WTC11 (cell line): Measurements from ENCODE around the gene SERGEF. TPM values are rescaled to one million over a fixed set of nuclear protein-coding genes. Genes with fewer than 3 reads are reported as not detected.

Source experiments
- ATAC-seq: fragments of 200-7000 bp; cut with Tn5 transposase; 2 replicates; pipeline ENCODE4 v1.10.0; 2021; ENCODE audit warnings: mild to moderate bottlenecking, moderate library complexity
- CTCF ChIA-PET: fragments of 300-600 bp; sonication (Branson Sonifier 250); formaldehyde crosslinking; loops from one replicate; lab custom pipeline; 2021; ENCODE audit warnings: antibody characterized with exemption; lab: Charles Lee
- POLR2A ChIA-PET: fragments of 350-600 bp; sonication (Branson Sonifier 250); formaldehyde crosslinking; loops from one replicate; lab custom pipeline; 2021; ENCODE audit warnings: antibody characterized with exemption; lab: Charles Lee
- DNase-seq: peaks from one replicate; pipeline ENCODE4 v3.0.0; 2021; ENCODE audit warnings: low spot score
- H3K27ac Mint-ChIP-seq: 2 replicates; pipeline ENCODE4 v1.8.0; 2021; ENCODE audit warnings: mixed read lengths
- H3K27me3 Mint-ChIP-seq: 2 replicates; pipeline ENCODE4 v1.8.0; 2021; ENCODE audit warnings: low read depth, mild to moderate bottlenecking, moderate library complexity, mixed read lengths
- H3K36me3 Mint-ChIP-seq: 2 replicates; pipeline ENCODE4 v1.8.0; 2021; ENCODE audit warnings: mixed read lengths
- H3K4me1 Mint-ChIP-seq: 2 replicates; pipeline ENCODE4 v1.8.0; 2022; ENCODE audit warnings: mixed read lengths
- H3K4me3 Mint-ChIP-seq: 2 replicates; pipeline ENCODE4 v1.8.0; 2021; ENCODE audit warnings: mild to moderate bottlenecking, moderate library complexity, mixed read lengths
- H3K9me3 Mint-ChIP-seq: 2 replicates; pipeline ENCODE4 v1.8.0; 2021; ENCODE audit warnings: mixed read lengths
- KAT7 ChIP-seq: sonication (generic); formaldehyde crosslinking; IDR thresholded peaks from 2 replicates; pipeline ENCODE4 v1.8.1; 2023; ENCODE audit warnings: missing genetic modification reagents, mild to moderate bottlenecking, borderline replicate concordance
- MYBL2 ChIP-seq: sonication (generic); formaldehyde crosslinking; IDR thresholded peaks from 2 replicates; pipeline ENCODE4 v1.8.1; 2023; ENCODE audit warnings: mild to moderate bottlenecking, moderate library complexity, missing genetic modification reagents
- NR2C2 ChIP-seq: sonication (generic); formaldehyde crosslinking; IDR thresholded peaks from 2 replicates; pipeline ENCODE4 v1.8.0; 2022; ENCODE audit warnings: mild to moderate bottlenecking, missing genetic modification reagents
- RORB ChIP-seq: fragments of 250-450 bp; sonication (Bioruptor Pico); IDR thresholded peaks from 2 replicates; pipeline ENCODE4 v1.9.0; 2021; ENCODE audit warnings: mild to moderate bottlenecking
- TCF7 ChIP-seq: sonication (generic); formaldehyde crosslinking; IDR thresholded peaks from 2 replicates; pipeline ENCODE4 v1.8.0; 2022; ENCODE audit warnings: mild to moderate bottlenecking, low read depth, missing genetic modification reagents, moderate library complexity
- TP53 ChIP-seq: sonication (generic); formaldehyde crosslinking; IDR thresholded peaks from 2 replicates; pipeline ENCODE4 v1.8.1; 2023; ENCODE audit warnings: mild to moderate bottlenecking, missing genetic modification reagents
- ZMAT4 ChIP-seq: fragments of 250-450 bp; sonication (Bioruptor Pico); IDR thresholded peaks from 2 replicates; pipeline ENCODE4 v1.9.0; 2021; ENCODE audit warnings: mild to moderate bottlenecking
- ZNF219 ChIP-seq: sonication (generic); formaldehyde crosslinking; IDR thresholded peaks from 2 replicates; pipeline ENCODE4 v1.8.0; 2023; ENCODE audit warnings: missing genetic modification reagents, mild to moderate bottlenecking, borderline replicate concordance
- ZNF232 ChIP-seq: sonication (generic); formaldehyde crosslinking; IDR thresholded peaks from 2 replicates; pipeline ENCODE4 v1.8.0; 2022; ENCODE audit warnings: mild to moderate bottlenecking, missing genetic modification reagents
- ZNF263 ChIP-seq: sonication (generic); formaldehyde crosslinking; IDR thresholded peaks from 2 replicates; pipeline ENCODE4 v1.8.1; 2022; ENCODE audit warnings: low read depth, mild to moderate bottlenecking, moderate library complexity, missing genetic modification reagents
- ZNF317 ChIP-seq: sonication (generic); formaldehyde crosslinking; IDR thresholded peaks from 2 replicates; pipeline ENCODE4 v1.8.1; 2023; ENCODE audit warnings: low read depth, mild to moderate bottlenecking, moderate library complexity, missing genetic modification reagents, borderline replicate concordance
- ZNF512 ChIP-seq: sonication (generic); formaldehyde crosslinking; IDR thresholded peaks from 2 replicates; pipeline ENCODE4 v1.8.1; 2022; ENCODE audit warnings: missing genetic modification reagents, borderline replicate concordance
- total RNA-seq: library from RNA; stranded (reverse); gene quantifications from 3 replicates; pipeline ENCODE4 v1.2.3, GENCODE V29; 2021
- TF ChIP-seq, protein P1 (sequence below): fragments of 250-450 bp; sonication (Bioruptor Pico); IDR thresholded peaks from 2 replicates; pipeline ENCODE4 v1.9.0; 2021; ENCODE audit warnings: mild to moderate bottlenecking, borderline replicate concordance
- TF ChIP-seq, protein P2 (sequence below): sonication (generic); formaldehyde crosslinking; IDR thresholded peaks from 2 replicates; pipeline ENCODE4 v1.8.1; 2022; ENCODE audit warnings: mild to moderate bottlenecking, missing genetic modification reagents, moderate library complexity, borderline replicate concordance
- TF ChIP-seq, protein P3 (sequence below): sonication (generic); formaldehyde crosslinking; IDR thresholded peaks from 2 replicates; pipeline ENCODE4 v1.8.1; 2023; ENCODE audit warnings: mild to moderate bottlenecking, missing genetic modification reagents
- TF ChIP-seq, protein P4 (sequence below): sonication (generic); formaldehyde crosslinking; IDR thresholded peaks from 2 replicates; pipeline ENCODE4 v1.8.0; 2023; ENCODE audit warnings: missing genetic modification reagents, mild to moderate bottlenecking, borderline replicate concordance
- TF ChIP-seq, protein P5 (sequence below): sonication (generic); formaldehyde crosslinking; IDR thresholded peaks from 2 replicates; pipeline ENCODE4 v1.8.0; 2022; ENCODE audit warnings: missing genetic modification reagents

SERGEF gene
- total RNA-seq, 1 experiment from 2014 or later = 35.5 TPM

- CTCF ChIA-PET = interaction anchor here (1.4 to 2.5 kb wide), 3 partner anchors 8 to 44 kb away, joined by 6 to 16 read pairs (median 7); no protein-coding TSS in a partner anchor
- H3K36me3 Mint-ChIP-seq = no peaks in the 10 kb centered on the region
- no peak for DNase-seq
These were observed 237.9 kb downstream of the SERGEF start for GRCh38 chr11:17775035-17775348.

More at GRCh38 chr11:17775035-17775348, 237.9 kb downstream of the SERGEF start:
- Mint-ChIP-seq H3K4me3 (no peak overlapping the region), H3K27ac (no peak overlapping the region), H3K9me3 (no peaks in the 10 kb centered on the region), H3K4me1 (peaks cover 2% of the 10 kb centered on the region; the same call in 1 of the 2 replicates), H3K27me3 (no peaks in the 10 kb centered on the region)
- no peak for TF ChIP-seq ZNF219 (CRISPR knock-in tag)
- no peak for TF ChIP-seq MYBL2
- TF ChIP-seq, protein P1, sequence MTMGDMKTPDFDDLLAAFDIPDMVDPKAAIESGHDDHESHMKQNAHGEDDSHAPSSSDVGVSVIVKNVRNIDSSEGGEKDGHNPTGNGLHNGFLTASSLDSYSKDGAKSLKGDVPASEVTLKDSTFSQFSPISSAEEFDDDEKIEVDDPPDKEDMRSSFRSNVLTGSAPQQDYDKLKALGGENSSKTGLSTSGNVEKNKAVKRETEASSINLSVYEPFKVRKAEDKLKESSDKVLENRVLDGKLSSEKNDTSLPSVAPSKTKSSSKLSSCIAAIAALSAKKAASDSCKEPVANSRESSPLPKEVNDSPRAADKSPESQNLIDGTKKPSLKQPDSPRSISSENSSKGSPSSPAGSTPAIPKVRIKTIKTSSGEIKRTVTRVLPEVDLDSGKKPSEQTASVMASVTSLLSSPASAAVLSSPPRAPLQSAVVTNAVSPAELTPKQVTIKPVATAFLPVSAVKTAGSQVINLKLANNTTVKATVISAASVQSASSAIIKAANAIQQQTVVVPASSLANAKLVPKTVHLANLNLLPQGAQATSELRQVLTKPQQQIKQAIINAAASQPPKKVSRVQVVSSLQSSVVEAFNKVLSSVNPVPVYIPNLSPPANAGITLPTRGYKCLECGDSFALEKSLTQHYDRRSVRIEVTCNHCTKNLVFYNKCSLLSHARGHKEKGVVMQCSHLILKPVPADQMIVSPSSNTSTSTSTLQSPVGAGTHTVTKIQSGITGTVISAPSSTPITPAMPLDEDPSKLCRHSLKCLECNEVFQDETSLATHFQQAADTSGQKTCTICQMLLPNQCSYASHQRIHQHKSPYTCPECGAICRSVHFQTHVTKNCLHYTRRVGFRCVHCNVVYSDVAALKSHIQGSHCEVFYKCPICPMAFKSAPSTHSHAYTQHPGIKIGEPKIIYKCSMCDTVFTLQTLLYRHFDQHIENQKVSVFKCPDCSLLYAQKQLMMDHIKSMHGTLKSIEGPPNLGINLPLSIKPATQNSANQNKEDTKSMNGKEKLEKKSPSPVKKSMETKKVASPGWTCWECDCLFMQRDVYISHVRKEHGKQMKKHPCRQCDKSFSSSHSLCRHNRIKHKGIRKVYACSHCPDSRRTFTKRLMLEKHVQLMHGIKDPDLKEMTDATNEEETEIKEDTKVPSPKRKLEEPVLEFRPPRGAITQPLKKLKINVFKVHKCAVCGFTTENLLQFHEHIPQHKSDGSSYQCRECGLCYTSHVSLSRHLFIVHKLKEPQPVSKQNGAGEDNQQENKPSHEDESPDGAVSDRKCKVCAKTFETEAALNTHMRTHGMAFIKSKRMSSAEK (CRISPR knock-in tag) = no peak
- no peak for TF ChIP-seq TP53 (CRISPR knock-in tag)
- TF ChIP-seq ZNF232 (CRISPR knock-in tag) = no peak
- TF ChIP-seq, protein P2, sequence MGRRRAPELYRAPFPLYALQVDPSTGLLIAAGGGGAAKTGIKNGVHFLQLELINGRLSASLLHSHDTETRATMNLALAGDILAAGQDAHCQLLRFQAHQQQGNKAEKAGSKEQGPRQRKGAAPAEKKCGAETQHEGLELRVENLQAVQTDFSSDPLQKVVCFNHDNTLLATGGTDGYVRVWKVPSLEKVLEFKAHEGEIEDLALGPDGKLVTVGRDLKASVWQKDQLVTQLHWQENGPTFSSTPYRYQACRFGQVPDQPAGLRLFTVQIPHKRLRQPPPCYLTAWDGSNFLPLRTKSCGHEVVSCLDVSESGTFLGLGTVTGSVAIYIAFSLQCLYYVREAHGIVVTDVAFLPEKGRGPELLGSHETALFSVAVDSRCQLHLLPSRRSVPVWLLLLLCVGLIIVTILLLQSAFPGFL = no peak
- TF ChIP-seq NR2C2 (CRISPR knock-in tag) = no peak
- TF ChIP-seq KAT7 = no peak
- no peak for TF ChIP-seq ZNF263 (CRISPR knock-in tag)
- no peak for TF ChIP-seq TCF7
- TF ChIP-seq, protein P3, sequence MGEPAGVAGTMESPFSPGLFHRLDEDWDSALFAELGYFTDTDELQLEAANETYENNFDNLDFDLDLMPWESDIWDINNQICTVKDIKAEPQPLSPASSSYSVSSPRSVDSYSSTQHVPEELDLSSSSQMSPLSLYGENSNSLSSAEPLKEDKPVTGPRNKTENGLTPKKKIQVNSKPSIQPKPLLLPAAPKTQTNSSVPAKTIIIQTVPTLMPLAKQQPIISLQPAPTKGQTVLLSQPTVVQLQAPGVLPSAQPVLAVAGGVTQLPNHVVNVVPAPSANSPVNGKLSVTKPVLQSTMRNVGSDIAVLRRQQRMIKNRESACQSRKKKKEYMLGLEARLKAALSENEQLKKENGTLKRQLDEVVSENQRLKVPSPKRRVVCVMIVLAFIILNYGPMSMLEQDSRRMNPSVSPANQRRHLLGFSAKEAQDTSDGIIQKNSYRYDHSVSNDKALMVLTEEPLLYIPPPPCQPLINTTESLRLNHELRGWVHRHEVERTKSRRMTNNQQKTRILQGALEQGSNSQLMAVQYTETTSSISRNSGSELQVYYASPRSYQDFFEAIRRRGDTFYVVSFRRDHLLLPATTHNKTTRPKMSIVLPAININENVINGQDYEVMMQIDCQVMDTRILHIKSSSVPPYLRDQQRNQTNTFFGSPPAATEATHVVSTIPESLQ = no peak
- no peak for TF ChIP-seq ZNF317 (CRISPR knock-in tag)
- TF ChIP-seq, protein P4, sequence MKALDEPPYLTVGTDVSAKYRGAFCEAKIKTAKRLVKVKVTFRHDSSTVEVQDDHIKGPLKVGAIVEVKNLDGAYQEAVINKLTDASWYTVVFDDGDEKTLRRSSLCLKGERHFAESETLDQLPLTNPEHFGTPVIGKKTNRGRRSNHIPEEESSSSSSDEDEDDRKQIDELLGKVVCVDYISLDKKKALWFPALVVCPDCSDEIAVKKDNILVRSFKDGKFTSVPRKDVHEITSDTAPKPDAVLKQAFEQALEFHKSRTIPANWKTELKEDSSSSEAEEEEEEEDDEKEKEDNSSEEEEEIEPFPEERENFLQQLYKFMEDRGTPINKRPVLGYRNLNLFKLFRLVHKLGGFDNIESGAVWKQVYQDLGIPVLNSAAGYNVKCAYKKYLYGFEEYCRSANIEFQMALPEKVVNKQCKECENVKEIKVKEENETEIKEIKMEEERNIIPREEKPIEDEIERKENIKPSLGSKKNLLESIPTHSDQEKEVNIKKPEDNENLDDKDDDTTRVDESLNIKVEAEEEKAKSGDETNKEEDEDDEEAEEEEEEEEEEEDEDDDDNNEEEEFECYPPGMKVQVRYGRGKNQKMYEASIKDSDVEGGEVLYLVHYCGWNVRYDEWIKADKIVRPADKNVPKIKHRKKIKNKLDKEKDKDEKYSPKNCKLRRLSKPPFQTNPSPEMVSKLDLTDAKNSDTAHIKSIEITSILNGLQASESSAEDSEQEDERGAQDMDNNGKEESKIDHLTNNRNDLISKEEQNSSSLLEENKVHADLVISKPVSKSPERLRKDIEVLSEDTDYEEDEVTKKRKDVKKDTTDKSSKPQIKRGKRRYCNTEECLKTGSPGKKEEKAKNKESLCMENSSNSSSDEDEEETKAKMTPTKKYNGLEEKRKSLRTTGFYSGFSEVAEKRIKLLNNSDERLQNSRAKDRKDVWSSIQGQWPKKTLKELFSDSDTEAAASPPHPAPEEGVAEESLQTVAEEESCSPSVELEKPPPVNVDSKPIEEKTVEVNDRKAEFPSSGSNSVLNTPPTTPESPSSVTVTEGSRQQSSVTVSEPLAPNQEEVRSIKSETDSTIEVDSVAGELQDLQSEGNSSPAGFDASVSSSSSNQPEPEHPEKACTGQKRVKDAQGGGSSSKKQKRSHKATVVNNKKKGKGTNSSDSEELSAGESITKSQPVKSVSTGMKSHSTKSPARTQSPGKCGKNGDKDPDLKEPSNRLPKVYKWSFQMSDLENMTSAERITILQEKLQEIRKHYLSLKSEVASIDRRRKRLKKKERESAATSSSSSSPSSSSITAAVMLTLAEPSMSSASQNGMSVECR = no peak
- no peak for TF ChIP-seq RORB (CRISPR knock-in tag)
- TF ChIP-seq ZNF512 (CRISPR knock-in tag) = no peak
- TF ChIP-seq, protein P5, sequence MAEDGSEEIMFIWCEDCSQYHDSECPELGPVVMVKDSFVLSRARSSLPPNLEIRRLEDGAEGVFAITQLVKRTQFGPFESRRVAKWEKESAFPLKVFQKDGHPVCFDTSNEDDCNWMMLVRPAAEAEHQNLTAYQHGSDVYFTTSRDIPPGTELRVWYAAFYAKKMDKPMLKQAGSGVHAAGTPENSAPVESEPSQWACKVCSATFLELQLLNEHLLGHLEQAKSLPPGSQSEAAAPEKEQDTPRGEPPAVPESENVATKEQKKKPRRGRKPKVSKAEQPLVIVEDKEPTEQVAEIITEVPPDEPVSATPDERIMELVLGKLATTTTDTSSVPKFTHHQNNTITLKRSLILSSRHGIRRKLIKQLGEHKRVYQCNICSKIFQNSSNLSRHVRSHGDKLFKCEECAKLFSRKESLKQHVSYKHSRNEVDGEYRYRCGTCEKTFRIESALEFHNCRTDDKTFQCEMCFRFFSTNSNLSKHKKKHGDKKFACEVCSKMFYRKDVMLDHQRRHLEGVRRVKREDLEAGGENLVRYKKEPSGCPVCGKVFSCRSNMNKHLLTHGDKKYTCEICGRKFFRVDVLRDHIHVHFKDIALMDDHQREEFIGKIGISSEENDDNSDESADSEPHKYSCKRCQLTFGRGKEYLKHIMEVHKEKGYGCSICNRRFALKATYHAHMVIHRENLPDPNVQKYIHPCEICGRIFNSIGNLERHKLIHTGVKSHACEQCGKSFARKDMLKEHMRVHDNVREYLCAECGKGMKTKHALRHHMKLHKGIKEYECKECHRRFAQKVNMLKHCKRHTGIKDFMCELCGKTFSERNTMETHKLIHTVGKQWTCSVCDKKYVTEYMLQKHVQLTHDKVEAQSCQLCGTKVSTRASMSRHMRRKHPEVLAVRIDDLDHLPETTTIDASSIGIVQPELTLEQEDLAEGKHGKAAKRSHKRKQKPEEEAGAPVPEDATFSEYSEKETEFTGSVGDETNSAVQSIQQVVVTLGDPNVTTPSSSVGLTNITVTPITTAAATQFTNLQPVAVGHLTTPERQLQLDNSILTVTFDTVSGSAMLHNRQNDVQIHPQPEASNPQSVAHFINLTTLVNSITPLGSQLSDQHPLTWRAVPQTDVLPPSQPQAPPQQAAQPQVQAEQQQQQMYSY (CRISPR knock-in tag) = no peak
- TF ChIP-seq ZMAT4 (CRISPR knock-in tag) = no peak
- POLR2A ChIA-PET = no interaction called here
- no peak for ATAC-seq
